Aorta (tissue), 5 donors: ENCODE results near the gene RAB3C. TPM values are rescaled to one million over a fixed set of nuclear protein-coding genes. Genes with fewer than 3 reads are reported as not detected.
"Not testable (repeated sequence)": the region's sequence is repeated elsewhere in the genome, so short reads cannot be mapped to it uniquely, and the experiment has no call there.

Source experiments
- ATAC-seq: fragments of 200-7000 bp; cut with Tn5 transposase; one replicate; pipeline ENCODE4 v1.9.1; 2022; ENCODE audit warnings: moderate library complexity; ENCODE audit not compliant: low FRiP score
- DNase-seq, 2 donors: peaks; one replicate each; pipeline ENCODE4 v3.0.0-alpha.2; 2020
- H3K27ac ChIP-seq, 2 donors: one replicate each; pipeline ENCODE4 v1.5.1; 2013; ENCODE audit warnings: low read length in 2 of 2, mild to moderate bottlenecking in 2 of 2, moderate library complexity in 2 of 2, control low read depth in 1 of 2, inconsistent platforms in 1 of 2, low read depth in 1 of 2
- H3K27me3 ChIP-seq, 2 donors: one replicate each; pipeline ENCODE4 v1.6.1; 2013; ENCODE audit warnings: control low read depth in 1 of 2, low read length in 1 of 2, mild to moderate bottlenecking in 1 of 2, moderate library complexity in 1 of 2; ENCODE audit not compliant: insufficient read depth in 2 of 2, control insufficient read depth in 1 of 2
- H3K36me3 ChIP-seq, 2 donors: one replicate each; pipeline ENCODE4 v1.6.1; 2013; ENCODE audit warnings: control low read depth in 1 of 2, low read length in 1 of 2, mild to moderate bottlenecking in 1 of 2; ENCODE audit not compliant: insufficient read depth in 2 of 2, control insufficient read depth in 1 of 2
- H3K4me1 ChIP-seq, 2 donors: one replicate each; pipeline ENCODE4 v1.6.1; 2013; ENCODE audit warnings: low read length in 2 of 2, control low read depth in 1 of 2, mild to moderate bottlenecking in 1 of 2, moderate library complexity in 1 of 2; ENCODE audit not compliant: insufficient read depth in 2 of 2, control insufficient read depth in 1 of 2
- H3K4me3 ChIP-seq, 2 donors: one replicate each; pipeline ENCODE4 v1.5.1; 2013; ENCODE audit warnings: low read length in 2 of 2, control low read depth in 1 of 2, mild to moderate bottlenecking in 1 of 2
- H3K9me3 ChIP-seq: one replicate; pipeline ENCODE4 v1.6.1; 2013; ENCODE audit warnings: mild to moderate bottlenecking, low read length; ENCODE audit not compliant: control insufficient read depth
- WGBS, 2 donors: extraction: QIAGEN DNeasy Blood & Tissue Kit; methylation state at CpG; one replicate each; pipeline ENCODE4 v1.1.7; 2013; 5-methylcytosine and 5-hydroxymethylcytosine counted together
- intact Hi-C, 2 donors: fragments of 100-400 bp; cut with DNase I; formaldehyde crosslinking; loops; one replicate each; pipeline versions ENCODE4 v1.14.2 to v1.15.0; 2022
- polyA plus RNA-seq, 2 donors: library from polyadenylated mRNA; stranded (reverse); fragments of 200-250 nt; gene quantifications; one replicate each; pipeline ENCODE4 v1.2.3, GENCODE V29; 2013
- total RNA-seq, 2 donors: library from RNA; stranded (reverse); fragmentation: NEBNext Ultra II Directional; extraction: Animal tissue kit (Norgen Biotek cat#: 25700); gene quantifications; one replicate each; pipeline ENCODE4 v1.2.1, GENCODE V29; 2021
- donor health status: healthy with polysubstance abuse.
- donor health status: Bipolar disorder and iron deficiency.
- donor health status: DM: no; HTN: no; CAD: no.
- donor health status: DM: no; HTN: no; CAD: no.
- donor health status: DM: yes; HTN: yes; CAD: no.

RAB3C gene
- total and polyA plus RNA-seq, 4 donors: 8.9 to 21.7 TPM; not detected in 2

- H3K36me3 ChIP-seq, H3K4me3 ChIP-seq, H3K4me1 ChIP-seq, H3K27ac ChIP-seq, ATAC-seq, H3K27me3 ChIP-seq, intact Hi-C loops, H3K9me3 ChIP-seq: not testable (repeated sequence)
- WGBS, 2 donors: 83 to 87% methylated on average over 30 to 32 of the region's 32 CpGs
- peak in 1 of 2 donors; percentile 45 for DNase-seq
Observed at GRCh38 chr5:58557665-58558338, 25.1 kb upstream of the RAB3C start.

DNA sequence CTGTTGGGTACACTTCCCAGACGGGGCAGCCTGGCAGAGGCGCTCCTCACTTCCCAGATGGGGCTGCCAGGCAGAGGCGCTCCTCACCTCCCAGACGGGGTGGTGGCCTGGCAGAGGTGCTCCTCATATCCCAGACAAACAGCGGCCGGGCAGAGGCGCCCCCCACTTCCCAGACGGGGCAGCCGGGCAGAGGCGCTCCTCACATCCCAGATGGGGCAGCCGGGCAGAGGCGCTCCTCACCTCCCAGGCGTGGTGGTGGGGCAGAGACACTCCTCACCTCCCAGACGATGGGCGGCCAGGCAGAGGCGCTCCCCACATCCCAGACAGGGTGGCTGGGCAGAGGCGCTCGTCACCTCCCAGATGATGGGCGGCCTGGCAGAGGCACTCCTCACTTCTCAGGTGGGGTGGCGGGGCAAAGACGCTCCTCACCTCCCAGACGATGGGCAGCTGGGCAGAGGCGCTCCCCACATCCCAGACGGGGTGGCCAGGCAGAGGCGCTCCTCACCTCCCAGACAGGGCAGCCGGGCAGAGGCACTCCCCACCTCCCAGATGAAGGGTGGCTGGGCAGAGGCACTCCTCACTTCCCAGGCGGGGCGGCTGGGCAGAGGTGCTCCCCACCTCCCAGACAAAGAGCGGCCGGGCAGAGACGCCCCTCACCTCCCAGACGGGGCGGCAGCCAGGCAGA lies 19.7 kb upstream of the RAB3C start:
- WGBS, 2 donors: 92 to 95% methylated on average over 28 to 33 of the region's 33 CpGs
- not testable (repeated sequence) for H3K27ac ChIP-seq

DNA sequence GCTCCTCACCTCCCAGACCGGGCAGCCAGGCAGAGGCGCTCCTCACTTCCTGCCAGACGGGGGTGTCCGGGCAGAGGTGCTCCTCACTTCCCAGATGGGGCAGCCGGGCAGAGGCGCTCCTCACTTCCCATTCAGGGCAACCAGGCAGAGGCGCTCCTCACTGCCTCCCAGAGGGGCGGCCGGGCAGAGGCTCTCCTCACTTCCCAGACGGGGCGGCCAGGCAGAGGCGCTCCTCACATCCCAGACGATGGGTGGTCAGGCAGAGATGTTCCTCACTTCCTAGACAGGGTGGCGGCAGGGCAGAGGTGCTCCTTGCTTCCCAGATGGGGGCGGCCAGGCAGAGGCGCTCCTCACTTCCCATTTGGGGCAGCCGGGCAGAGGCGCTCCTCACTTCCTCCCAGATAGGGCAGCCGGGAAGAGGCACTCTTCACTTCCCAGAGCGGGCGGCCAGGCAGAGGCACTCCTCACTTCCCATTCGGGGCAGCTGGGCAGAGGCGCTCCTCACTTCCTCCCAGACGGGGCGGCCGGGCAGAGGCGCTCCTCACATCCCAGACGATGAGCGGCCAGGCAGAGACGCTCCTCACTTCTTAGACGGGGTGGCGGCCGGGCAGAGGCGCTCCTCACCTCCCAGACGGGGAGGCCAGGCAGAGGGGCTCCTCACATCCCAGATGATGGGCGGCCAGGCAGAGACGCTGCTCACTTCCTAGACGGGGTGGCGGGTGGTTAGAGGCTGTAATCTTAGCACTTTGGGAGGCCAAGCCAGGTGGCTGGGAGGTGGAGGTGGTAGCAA lies 18.6 kb upstream of the RAB3C start:
- H3K27ac ChIP-seq, H3K4me1 ChIP-seq, H3K27me3 ChIP-seq, ATAC-seq, H3K9me3 ChIP-seq, H3K4me3 ChIP-seq, intact Hi-C loops, H3K36me3 ChIP-seq: not testable (repeated sequence)
- 94 to 95% methylated on average over 35 to 39 of the region's 39 CpGs for WGBS, 2 donors
- DNase-seq: peak in 1 of 2 donors; percentile 43

More for the DNA sequence above, 19.7 kb upstream of the RAB3C start:
- H3K4me1 ChIP-seq, ATAC-seq, H3K27me3 ChIP-seq, intact Hi-C loops, H3K4me3 ChIP-seq, H3K36me3 ChIP-seq, H3K9me3 ChIP-seq: not testable (repeated sequence)
- DNase-seq: peak in 1 of 2 donors; percentile 51

DNA sequence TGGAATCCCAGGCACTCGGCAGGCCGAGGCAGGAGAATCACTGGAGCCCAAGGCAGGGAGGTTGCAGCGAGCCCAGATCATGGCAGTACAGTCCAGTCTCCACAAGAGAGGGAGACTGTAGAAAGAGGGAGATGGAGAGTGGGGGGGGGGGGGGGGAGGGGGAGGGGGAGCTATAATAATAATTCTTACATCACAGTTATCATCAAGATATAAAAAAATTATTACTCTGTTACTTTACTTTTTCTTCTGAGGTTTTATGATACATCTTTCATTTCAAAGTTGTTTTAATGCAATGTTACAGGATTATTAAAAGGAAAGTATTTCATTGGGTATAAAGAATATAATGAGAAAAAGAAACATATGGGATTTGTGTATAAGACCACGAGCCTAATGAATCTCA lies 17.8 kb upstream of the RAB3C start:
- Histone ChIP-seq H3K4me1 (no peaks in the 10 kb centered on the region), H3K4me3 (no peak overlapping the region), H3K36me3 (no peaks in the 10 kb centered on the region), H3K27ac (no peak overlapping the region), H3K9me3 (no peaks in the 10 kb centered on the region), H3K27me3 (no peaks in the 10 kb centered on the region)
- intact Hi-C loops: no loop called here
- no peak for DNase-seq
- WGBS, 2 donors: 91 to 93% methylated on average over 4 of the region's 4 CpGs
- no peak for ATAC-seq

- ATAC-seq (no peak), DNase-seq (no peak)
- no peaks in the 10 kb centered on the region for H3K36me3 ChIP-seq
- H3K9me3 ChIP-seq: peaks cover 3% of the 10 kb centered on the region
- no peak overlapping the region for H3K27ac ChIP-seq
- intact Hi-C loops: no loop called here
- 76 to 81% methylated on average over 2 of the region's 2 CpGs for WGBS, 2 donors
- no peak overlapping the region for H3K4me3 ChIP-seq
- no peaks in the 10 kb centered on the region for H3K4me1 ChIP-seq
- no peaks in the 10 kb centered on the region for H3K27me3 ChIP-seq
Observed at GRCh38 chr5:58571501-58571900, 11.4 kb upstream of the RAB3C start.

GRCh38 chr5:58572973-58573372 lies 9.9 kb upstream of the RAB3C start:
- H3K36me3 ChIP-seq, intact Hi-C loops, H3K27me3 ChIP-seq, H3K4me3 ChIP-seq, ATAC-seq, H3K9me3 ChIP-seq, H3K27ac ChIP-seq, H3K4me1 ChIP-seq, DNase-seq: not testable (repeated sequence)
- 85 to 91% methylated on average over 5 of the region's 5 CpGs for WGBS, 2 donors

- 53 to 65% methylated on average over 4 of the region's 4 CpGs for WGBS, 2 donors
- Histone ChIP-seq H3K4me3 (no peak overlapping the region), H3K27ac (no peak overlapping the region), H3K36me3 (no peaks in the 10 kb centered on the region), H3K27me3 (no peaks in the 10 kb centered on the region), H3K9me3 (no peaks in the 10 kb centered on the region), H3K4me1 (no peaks in the 10 kb centered on the region)
- DNase-seq (no peak), ATAC-seq (no peak)
- intact Hi-C loops: no loop called here
Observed at GRCh38 chr5:58579781-58580180, 3.1 kb upstream of the RAB3C start.

GRCh38 chr5:58582019-58582802 lies 664 bp upstream of the RAB3C start:
- Histone ChIP-seq H3K4me1 (no peaks in the 10 kb centered on the region), H3K9me3 (no peaks in the 10 kb centered on the region), H3K27ac (no peak overlapping the region), H3K36me3 (no peaks in the 10 kb centered on the region), H3K27me3 (no peaks in the 10 kb centered on the region), H3K4me3 (peak overlapping the region; percentile 51 to 59)
- intact Hi-C loops: no loop called here
- ATAC-seq: peak; percentile 71
- no peak for DNase-seq
- WGBS, 2 donors: 1% methylated on average over 35 to 38 of the region's 38 CpGs
